SH-SY5Y (cell line): ENCODE measurements around the gene PITX2.

Experiments
- GATA2 ChIP-seq: IDR thresholded peaks from 2 replicates; pipeline ENCODE4 v1.6.1; 2011; ENCODE audit warnings: mild to moderate bottlenecking, low read depth, low read length
- GATA3 ChIP-seq: IDR thresholded peaks from 2 replicates; pipeline ENCODE4 v1.6.1; 2011; ENCODE audit warnings: low read depth, mild to moderate bottlenecking, low read length, moderate library complexity

- TF ChIP-seq GATA3: no peak
- TF ChIP-seq GATA2: no peak
These were observed 1.5 kb upstream of the PITX2 start for GRCh38 chr4:110624398-110624780.
